GM12875 (cell line): ENCODE data around the gene EEF2KMT.

Experiments
- H3K4me3 ChIP-seq: one replicate; pipeline ENCODE4 v1.5.1; 2011; ENCODE audit warnings: low read depth, low read length, control low read depth
- TF ChIP-seq, protein P1 (sequence below): IDR thresholded peaks from 2 replicates; pipeline ENCODE4 v1.5.1; 2011; ENCODE audit warnings: low read depth, mild to moderate bottlenecking, control low read depth, inconsistent platforms, low read length, moderate library complexity, borderline replicate concordance; ENCODE audit not compliant: insufficient read depth

Gene EEF2KMT

GRCh38 chr16:5041600-5042133 lies 55.9 kb downstream of the EEF2KMT start:
- H3K4me3 ChIP-seq: no peak overlapping the region
- TF ChIP-seq, protein P1, sequence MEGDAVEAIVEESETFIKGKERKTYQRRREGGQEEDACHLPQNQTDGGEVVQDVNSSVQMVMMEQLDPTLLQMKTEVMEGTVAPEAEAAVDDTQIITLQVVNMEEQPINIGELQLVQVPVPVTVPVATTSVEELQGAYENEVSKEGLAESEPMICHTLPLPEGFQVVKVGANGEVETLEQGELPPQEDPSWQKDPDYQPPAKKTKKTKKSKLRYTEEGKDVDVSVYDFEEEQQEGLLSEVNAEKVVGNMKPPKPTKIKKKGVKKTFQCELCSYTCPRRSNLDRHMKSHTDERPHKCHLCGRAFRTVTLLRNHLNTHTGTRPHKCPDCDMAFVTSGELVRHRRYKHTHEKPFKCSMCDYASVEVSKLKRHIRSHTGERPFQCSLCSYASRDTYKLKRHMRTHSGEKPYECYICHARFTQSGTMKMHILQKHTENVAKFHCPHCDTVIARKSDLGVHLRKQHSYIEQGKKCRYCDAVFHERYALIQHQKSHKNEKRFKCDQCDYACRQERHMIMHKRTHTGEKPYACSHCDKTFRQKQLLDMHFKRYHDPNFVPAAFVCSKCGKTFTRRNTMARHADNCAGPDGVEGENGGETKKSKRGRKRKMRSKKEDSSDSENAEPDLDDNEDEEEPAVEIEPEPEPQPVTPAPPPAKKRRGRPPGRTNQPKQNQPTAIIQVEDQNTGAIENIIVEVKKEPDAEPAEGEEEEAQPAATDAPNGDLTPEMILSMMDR: no peak

- TF ChIP-seq, protein P1: no peak
- no peak overlapping the region for H3K4me3 ChIP-seq
These were observed 57.1 kb downstream of the EEF2KMT start for GRCh38 chr16:5040451-5040850.

- TF ChIP-seq, protein P1: no peak
- H3K4me3 ChIP-seq: no peak overlapping the region
These were observed 61.1 kb downstream of the EEF2KMT start for GRCh38 chr16:5036228-5037156.

DNA sequence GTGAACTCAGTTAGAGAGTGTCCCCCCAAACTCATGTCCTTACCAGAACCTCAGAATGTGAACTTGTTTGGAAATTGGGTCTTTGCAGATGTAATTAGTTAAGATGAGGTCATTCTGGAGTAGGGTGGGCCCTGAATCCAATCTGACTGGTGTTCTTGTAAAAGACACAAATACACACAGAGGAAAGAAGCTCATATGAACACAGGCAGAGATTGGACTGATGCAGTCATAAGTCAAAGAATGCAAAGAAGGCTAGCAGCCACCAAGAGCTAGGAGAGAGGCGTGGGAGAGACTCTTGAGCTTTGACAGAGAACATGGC lies 61.7 kb downstream of the EEF2KMT start:
- H3K4me3 ChIP-seq: no peak overlapping the region
- TF ChIP-seq, protein P1: no peak
